T-helper 2 cell treated with Interferon-gamma antibody and Interleukin-4, amounts not matched to agents 100 ng/mL and 5 ng/mL, for 36 hours (primary cell): ENCODE data around the gene SLC25A1. TPM values are rescaled to one million over a fixed set of nuclear protein-coding genes. Genes with fewer than 3 reads are reported as not detected.

Experiments
- intact Hi-C: fragments of 100-400 bp; cut with micrococcal nuclease; formaldehyde crosslinking; loops from one replicate; pipeline ENCODE4 v1.15.1; 2023
- total RNA-seq: library from RNA; stranded (reverse); gene quantifications from 2 replicates; pipeline ENCODE4 v1.2.3, GENCODE V29; 2022

SLC25A1 gene
- total RNA-seq, 1 donor from 2014 or later, result 42.6 TPM

DNA sequence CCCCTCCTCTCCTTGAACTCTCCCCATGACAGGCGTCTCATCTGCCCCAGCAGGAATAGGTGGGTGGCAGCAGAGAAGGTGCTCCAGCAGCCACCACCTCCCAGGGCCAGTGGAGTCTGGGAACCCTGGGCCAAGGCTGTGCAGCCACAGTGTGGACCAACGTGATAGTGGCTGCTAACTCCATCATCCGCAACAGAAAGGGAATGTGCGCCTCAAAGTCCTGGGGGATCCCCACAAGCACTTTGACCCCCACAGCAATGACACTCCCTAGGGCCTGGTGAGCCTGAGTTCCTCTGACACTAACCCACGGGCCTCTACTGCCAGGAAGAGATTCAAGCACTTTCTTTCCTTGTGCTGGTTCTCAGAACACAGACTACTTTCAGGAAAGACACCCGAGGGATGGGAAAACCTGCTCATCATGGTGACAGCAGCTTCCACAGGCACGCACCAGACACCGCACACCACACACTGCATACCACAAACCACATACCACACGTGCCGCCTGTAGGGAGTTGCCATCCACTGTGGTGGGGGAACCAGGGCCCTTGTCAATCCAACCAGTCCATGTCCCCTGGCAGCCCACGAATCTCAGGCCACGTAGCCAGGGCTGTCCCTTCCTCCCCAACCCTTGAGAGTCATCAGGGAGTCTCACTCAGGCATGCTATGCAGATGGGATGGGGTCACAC, 3.4 kb upstream of the SLC25A1 start:
- intact Hi-C loops, result no loop called here

DNA sequence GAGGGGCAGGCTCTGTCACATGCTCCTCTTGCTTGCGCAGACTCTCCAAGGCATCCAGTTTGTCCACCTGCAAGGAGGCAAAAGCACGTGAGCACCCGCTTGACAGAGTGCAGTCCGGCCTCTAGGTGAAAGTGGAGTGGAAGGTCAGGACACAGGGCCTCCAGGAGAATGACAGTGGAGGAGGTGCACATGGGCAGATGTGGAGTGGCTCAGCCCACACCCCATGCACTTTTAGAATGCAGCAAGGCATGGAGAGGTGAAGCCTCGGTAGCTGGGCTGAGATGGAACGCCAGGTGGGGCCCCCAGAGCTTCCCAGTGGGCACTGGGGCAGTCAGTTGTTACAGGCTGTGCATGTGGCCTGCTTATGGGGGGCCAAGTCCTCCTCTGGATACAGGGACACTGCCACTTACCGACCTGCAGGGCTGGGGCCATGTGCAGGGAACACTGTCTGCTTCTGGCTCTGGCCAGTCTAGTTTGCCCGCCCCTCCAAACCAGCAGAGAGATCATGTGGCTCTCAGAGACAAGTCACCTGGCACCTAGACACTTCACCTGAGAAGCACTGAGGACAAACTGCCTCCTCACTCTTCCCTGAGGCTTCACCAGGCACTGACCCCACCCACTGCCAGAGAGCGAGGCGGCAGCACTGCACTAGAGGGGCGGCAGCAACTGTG, 2.3 kb upstream of the SLC25A1 start:
- intact Hi-C loops, result no loop called here

DNA sequence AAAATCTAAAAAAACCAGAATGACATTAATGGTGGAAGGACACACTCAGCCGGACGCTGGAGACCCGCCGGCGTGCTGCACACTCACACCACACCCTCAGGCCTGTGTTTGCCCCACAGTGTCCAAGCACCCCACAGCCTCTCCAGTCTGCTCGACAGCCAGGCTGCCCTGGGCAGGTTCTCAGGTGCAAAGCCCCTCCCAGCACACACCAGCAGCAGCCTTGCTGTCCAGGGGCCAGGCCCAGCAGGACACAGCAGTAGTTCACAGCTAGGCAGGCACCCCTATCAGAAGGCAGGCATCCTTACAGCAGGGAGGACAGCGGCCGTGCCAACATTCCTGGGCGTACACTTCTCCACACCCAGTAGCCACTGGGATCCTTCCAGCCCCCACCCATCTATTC, 1.7 kb upstream of the SLC25A1 start:
- intact Hi-C loops, result no loop called here

DNA sequence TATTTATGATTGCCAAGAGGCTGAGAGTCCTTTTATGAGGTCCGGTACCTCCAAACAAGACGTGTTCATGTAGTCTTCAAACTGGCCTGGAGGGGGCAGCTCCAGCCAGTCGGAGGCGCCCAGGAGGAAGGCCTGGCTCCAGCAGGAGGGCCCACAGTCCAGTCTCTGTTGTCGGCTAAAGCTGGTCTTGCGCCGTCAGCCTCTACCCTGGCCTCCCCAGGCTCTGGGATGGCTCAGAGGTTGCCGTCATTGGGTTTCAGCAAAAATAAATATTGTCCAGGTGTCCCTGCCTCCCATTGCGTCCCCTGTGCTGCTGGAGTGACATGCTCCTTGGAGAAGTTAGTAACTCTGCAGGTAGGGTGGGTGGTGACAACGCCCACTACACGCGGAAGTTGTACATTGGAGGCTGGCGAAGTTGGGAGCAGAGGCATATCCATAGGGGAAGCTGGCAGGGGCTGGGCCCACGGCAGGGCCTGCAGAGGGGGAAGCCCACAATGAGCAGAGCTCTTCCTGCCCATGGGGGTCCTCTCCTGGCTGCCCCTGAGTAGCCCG, 1.0 kb upstream of the SLC25A1 start:
- intact Hi-C loops, result loop anchor here (1.0 to 2.0 kb wide), 3 partner anchors 57 to 268 kb away; partner anchors contain the start of genes C22orf39, DGCR2 and MRPL40

DNA sequence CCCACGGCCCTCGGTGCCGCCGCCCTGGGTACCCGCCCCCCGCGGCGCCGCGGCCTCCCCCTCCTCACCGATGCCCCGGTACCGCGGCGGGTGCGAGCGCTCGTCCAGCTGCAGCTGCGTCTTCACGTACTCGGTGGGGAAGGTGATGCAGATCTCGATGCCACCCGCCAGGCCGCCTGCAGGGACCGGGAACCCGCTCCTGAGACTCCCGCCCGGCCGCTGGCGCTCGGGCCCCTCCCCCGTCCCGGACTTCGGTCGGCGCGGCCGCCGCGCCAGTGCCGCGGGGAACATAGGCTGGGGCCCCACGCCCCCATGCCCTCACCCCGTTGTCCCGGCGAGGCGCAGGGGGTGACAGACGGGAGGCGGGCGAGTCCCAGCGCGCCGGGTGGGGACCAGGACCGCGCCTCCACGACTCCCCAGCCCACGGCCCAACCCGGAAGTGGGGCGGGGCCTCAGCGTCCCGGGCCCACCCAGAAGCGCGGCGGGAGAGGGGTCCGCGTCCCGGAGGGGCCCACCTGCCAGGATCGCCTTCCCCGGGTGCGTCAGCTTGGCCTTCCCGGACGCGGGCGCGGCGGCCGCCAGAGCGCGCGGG, 375 bp downstream of the SLC25A1 start:
- intact Hi-C loops, result loop anchor here (1.0 to 2.0 kb wide), 5 partner anchors 34 to 301 kb away; partner anchors contain the start of genes CDC45, CLTCL1, DGCR2 and ESS2

DNA sequence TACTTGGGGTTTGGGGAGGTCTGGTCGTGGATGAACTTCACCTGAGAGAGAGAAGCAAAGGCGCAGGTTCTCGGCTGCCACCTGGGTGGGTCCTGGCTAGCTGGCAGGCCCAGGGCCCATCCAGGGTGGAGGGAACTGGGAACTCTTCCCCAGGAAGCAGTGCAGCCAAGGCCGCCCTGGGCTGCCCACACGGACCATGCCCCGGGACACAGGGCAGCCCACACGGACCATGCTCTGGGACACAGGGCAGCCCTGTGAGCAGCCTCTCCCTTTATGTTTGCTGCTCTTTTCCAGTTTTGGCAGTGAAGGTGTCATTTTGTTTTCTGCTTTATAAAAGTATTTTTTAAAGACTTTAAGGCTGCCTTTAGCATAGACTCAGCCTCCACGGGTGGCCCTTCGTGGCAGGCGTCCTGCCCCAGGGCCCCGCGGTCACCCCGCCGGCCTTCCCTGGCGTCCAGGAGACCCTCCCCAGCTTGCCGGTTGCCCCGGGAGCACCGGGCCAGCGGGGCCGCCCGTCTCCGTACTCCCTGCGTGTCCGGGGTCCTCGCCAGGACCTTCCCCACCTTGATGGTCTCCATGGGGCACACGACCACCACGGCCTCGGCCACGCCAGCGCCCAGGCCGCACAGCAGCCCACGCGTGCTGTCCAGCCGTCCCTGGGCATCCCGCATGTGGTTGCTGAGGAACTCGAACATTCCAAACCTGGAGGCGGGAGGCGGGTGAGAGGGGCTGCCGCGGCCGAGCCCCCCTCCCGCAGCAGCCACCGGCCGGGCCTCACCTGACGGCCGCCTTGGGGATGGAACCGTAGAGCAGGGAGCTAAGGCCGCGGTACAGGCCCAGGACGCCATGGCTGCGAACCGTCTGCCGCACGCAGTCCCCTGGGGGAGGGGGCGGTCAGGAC, 1.1 kb downstream of the SLC25A1 start:
- intact Hi-C loops, result loop anchor here (1.0 to 2.0 kb wide), 5 partner anchors 33 to 302 kb away; partner anchors contain the start of genes CDC45, CLTCL1, DGCR2 and ESS2

DNA sequence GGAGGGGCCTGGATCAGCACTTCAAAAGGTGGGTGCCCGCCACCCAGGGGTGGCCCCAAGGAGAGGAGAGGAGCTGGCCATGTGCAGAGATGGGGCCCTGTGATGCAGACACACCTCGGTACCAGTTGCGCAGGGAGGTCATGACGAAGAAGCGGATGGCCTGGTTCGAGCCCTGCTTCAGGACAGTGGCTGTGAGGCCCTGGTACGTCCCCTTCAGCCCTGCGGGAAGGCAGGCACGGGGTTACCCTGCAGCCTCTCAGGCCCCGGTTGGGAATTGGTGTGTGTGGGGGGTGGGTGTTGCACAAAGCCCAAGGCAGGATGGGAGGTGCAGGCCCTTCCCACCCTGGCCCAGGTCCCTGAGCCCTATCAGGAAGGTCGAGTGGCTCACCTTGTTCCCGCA, 1.8 kb downstream of the SLC25A1 start:
- intact Hi-C loops, result no loop called here

DNA sequence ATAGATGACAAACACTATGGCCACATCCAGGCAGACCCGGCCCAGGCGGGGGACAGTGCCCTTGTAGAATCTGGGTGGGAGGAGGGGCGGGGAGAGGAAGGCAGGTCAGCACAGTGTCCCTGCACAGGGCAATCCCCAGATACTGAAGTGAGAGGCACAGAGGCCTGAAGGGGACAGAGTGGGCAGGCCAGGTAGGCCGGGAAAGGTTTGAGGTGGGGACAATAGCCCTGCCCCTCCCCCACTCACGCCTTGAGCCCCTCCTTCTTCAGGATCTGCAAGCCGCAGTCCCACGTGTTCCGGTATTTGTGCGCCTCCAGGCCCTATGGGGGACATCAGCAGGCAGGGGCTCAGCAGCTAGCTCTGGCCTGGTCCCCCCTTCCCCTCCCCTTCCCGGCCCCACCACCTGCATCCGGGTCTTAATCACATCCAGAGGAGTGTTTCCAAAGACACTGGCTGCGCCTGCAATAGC, 2.3 kb downstream of the SLC25A1 start:
- intact Hi-C loops, result no loop called here

DNA sequence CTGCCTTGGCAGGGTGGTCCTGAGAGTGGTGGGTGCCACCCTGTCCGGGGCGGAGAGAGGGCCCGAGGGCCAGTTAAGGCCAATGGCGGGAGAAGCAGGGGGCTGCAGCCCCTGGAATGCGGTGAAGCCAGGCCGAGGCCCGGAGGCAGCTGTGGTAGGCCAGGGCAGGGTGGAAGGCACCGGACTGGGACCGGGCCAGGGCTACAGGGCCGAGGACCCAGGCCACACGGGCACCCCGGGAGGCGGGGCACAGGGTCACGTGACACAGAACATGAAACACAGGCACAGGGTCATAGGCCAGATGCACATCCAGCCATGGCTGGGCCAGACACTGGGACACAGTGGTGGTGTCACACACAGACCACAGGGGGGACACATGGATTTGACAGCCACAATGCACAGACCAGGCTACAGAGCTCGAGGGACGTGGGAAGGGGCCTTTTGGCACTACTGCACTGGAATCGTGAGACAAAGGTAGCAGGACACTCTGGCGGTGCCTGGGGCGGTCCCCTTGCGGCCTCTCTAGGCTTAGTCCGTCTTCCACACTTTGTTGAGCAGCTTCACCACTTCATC, 2.8 kb downstream of the SLC25A1 start:
- intact Hi-C loops, result no loop called here

DNA sequence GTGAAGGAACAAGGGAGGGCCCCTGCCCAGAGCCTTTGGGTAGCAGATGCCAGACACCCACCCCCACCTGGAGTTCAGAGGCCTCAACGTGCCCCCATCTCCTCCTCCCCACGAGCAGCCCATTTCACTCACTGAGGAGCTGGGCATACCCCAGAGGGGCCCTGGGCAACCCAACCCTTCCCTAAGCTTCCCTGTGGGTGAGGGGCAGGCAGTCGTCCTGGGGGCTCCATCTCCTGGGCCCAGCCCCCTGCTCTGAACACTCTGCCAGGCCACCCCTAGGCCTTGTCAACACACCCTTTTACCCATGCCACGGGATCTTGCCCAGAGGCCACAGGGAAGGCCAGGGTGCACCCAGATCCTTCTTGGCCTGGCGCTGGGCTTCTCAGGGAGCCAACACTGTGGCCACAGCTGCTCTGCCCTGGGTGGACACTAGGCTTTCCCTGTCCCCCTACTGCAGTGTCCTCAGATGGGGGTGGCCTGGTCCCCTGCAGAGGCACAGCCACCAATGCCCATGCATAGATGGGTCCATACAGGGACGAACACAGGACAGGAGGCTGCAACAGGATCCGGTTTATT, 3.4 kb downstream of the SLC25A1 start:
- intact Hi-C loops, result no loop called here

DNA sequence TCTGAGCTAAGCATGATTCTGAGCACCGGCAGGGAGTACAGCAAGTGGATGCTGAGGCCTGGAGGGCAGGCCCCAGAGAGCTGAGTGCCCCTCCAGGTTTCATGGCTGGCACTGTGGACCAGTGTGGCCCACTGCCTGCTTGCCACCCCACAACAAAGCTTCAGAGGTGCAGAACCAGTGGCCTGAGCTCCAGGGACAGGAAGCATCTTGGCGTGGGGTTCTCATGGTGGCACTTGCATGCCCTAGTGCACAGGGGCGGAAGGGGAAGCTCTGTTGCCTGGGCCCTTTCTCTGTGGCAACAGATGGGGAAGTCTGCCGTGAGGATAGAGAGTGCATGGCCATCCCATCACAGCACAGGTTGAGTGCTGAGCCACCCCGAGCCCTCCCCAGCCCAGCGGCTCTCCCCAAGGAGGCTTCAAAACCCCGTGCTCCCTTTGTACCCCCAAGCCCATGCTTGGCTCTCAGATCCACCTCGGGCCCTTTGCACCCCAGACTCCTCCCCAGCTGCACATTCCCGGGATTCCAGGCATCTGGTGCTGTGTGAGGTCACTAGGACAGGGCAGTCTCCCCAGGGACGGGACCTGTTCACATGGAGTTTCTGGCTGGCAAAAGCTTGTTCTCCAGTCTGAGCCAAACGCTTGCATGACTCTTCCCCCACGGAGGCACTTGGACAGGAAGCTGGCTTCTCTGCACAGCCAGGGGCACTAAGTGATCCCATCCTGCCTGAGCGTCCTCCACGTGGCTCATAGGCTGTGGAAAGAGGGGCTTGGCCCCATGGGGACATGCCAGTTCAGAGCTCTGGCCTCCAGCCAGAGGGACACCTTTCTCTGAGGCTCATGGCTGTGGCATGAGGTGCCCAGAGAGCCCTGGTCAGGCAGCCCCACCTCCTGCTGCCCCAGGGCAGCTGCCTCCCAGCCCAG, 4.2 kb downstream of the SLC25A1 start:
- intact Hi-C loops, result no loop called here

DNA sequence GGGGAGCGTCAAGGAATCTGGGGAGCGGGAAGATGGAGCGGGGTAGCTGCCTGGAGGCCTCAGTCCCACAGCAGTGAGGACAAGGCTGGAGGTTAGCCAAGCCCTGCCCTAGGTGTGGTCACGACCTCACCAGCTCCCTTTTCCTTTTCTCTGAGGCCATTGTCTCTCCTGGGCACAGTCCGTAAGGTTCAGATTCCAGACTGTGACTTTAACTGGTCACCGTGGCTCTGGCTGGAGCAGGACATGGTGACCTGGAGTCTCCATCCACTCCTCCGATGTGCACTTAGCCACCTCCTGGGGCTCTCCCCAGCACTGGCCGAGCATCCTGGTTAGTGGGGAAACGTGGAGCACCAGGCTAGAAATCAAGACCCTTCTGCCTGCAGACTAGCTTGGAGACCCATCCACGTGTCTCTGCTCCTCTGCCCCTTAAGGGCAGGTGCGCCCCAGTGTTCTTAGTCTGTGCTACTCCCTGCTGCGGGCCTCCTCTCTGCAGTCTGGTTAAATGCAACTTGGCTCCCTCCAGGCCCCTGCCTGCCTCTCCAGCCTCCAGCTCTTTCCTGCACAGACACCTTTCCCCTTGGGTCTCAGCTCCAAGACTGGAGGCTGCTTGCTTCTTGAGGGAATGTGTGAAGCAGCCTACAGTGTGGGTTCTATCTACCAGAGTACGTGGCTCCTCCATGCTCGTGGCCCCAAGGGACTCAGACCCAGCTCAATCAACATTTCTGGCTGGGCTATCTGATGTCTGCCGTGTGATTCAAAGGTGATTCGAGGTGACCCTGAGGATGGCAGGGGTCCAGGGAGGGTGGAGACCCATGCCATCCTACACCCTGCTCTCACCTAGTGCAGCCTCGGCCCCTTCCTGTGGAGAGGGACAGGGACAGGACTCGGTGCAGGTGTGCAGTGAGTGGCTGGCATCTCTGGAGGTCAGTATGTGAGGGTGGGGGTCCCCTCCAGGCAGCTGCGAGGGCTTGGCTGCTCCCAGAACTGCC, 5.2 kb downstream of the SLC25A1 start:
- intact Hi-C loops, result no loop called here

DNA sequence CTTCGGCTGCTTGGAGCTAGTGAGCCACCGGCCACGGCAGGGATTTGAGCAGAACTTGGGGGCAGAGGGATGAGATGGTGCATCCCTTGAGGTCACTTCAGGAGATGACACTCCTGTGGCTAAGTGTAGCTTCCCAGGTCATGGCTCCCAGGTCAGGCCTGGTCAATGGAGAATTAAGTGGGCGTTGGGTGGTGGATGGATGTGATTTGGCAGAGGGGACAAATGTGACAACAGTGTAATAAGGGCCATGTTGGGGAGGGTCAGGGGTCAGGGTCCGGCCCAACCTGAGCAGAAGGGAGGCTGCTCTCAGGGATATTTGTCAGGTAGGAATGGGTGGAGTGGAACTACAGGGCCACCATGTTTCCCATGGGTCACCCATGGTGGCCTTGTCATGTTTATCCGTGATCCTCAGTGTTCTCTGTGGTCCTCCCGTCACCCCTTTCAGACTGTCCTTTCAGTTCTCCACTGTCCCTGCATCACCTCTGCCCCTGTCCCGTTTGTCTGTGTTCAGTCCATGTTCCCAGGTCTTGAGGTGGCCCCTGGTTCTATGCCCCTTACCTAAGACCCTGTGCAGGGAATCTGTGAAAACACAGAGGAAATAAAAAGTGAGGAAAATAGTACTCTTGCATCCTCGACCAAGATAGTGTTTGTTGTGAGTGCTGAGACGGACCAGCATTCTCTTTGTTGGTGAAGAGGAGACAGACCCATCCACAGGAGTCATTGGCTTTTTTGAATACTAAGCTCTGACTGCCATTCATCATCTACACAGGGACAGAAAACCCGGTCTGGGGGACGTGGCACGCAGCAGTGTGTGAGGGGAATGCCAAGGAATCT, 6.1 kb downstream of the SLC25A1 start:
- intact Hi-C loops, result no loop called here

DNA sequence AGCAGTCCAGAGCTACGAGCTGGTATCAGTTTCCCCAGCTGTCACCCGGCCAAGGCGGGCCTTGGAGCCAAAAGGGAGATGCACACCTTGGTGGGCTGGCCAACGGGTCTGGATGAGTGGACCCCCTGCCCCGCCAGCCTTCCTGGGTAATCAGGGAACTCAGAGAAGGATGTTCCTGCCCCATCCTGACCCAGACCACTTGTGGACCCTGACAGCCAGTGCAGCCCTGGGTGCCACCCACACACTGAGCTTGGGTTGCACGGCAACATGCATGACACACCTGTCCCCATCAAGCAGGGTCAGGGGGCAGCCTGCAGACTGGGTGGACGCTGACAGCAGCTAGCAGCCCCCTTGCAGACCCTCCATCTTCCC, 8.6 kb downstream of the SLC25A1 start:
- intact Hi-C loops, result no loop called here

DNA sequence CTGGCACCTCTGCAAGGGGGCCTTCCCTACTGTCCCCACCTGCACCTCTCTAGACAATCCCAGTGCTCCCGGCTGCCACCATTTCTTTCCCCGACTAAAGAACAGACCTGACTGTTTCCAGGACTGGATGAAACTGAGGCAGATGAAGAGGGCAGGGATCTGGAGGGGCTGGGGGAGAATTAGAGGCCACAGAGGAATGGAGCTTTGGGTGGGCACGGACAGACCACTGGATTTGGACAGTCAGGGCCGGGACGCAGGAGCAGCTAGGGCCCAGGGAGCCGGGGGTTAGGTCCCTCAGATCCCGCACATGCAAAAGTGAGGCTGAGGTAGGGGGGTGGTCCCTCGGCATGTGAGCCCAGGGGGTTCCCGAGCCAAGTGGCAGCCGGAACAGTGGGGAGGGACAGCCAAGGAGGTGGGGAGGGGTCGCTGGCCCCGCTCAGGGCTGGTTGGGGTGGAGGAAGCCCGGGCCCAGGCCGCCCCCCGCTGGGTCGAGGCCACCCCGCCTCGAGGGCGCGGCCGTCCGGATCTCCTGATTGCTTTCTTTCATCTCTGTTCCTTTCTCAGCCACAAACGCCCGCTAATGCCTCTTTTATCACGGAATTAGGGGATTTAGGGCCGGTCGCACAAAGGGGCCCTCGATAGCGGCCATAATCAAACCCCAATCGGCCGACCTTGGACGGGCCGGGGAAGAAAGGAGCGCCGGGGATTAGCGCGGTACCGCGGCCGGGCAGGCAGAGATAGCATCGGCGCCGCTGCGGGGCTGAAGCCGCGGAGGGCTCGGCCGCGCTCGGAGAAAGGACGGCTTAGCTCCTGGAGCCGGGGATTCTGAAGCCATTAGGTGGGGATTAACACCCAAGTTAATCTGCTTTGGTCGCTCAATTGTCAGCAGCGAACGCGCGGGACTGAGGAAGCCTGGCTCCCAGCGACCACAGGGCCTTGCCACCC, 9.3 kb downstream of the SLC25A1 start:
- intact Hi-C loops, result no loop called here
